Activated CD8-positive, alpha-beta memory T cell treated with anti-CD3 and anti-CD28 coated beads for 24 hours (primary cell): ENCODE results near the gene VCL.

Experiments
- DNase-seq: peaks from one replicate; pipeline ENCODE4 v3.0.0-alpha.2; 2020

VCL gene

DNA sequence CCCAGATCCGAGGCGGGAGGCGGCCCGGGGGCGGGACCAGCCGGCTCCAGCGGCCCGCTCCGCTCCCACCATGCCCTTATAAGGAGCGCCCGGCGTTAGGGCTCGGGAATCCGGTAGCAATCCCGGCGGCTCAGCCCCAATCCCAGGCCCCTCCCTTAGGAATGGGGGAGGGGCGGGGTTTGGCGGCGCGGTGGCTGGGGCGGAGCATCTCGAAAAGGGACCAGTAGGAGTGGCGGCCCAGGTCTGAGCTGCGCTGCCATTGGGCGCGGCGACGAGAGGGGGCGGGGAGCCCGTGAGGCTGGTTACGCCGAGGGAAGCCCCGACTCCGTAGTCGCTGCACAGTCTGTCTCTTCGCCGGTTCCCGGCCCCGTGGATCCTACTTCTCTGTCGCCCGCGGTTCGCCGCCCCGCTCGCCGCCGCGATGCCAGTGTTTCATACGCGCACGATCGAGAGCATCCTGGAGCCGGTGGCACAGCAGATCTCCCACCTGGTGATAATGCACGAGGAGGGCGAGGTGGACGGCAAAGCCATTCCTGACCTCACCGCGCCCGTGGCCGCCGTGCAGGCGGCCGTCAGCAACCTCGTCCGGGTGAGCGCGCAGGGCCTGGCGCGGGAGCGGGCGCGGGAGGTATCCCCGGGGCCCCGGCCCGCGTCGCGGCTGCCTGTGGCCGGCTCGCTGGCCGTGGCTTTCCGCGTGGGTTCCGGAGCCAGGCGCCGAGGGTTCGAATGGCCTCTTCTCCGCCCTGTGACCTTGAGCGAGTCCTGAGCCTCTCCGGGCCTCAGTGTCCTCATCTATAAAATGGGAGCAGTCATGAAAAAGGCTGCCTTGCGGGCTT lies at the start of gene VCL:
VCL (plus strand) TSS at position 330 of the 836 bp plus-strand sequence; CDS start at position 422, 92 bp downstream.
- peak; percentile 97 for DNase-seq

GRCh38 chr10:73948947-73949633 lies 48.8 kb upstream of the VCL start:
- DNase-seq, result no peak

- DNase-seq, result no peak
Measured at GRCh38 chr10:73950155-73950948, 47.6 kb upstream of the VCL start.

GRCh38 chr10:73953665-73954064 lies 44.3 kb upstream of the VCL start:
- DNase-seq, result no peak

DNA sequence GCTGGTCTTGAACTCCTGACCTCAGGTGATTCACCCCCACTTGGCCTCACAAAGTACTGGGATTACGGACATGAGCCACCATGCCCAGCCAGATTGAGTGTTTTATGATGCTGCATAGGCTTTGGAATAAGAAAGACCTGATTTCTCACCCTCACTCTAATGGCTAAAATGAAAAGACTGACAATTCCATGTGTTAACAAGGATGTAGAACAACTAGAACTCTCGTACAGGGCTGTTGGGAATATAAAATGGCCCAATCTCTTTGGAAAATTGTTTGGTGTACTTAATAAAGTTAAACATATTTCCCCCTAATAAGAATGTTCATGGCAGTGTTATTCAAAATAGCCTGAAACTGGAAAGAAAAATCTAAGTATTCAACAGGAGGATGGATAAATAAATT lies 43.2 kb upstream of the VCL start:
- no peak for DNase-seq

DNA sequence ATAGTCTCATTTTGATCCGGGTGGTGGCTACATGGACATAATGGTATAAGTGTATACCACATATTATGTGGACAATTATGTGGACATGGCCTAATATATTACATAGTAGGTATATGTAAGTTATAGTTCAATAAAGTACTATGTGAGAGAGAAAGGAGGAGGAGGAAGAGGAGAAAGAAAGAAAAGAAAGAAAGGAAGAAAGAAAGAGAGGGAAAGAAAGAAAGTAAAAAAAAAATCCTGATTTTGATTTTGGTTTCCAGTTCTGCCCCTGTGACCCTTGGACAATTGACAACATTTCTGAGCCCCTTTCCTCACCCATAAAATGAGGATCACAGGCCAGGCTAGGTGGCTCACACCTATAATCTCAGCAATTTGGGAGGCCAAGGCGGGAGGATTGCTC lies 42.2 kb upstream of the VCL start:
- no peak for DNase-seq

DNA sequence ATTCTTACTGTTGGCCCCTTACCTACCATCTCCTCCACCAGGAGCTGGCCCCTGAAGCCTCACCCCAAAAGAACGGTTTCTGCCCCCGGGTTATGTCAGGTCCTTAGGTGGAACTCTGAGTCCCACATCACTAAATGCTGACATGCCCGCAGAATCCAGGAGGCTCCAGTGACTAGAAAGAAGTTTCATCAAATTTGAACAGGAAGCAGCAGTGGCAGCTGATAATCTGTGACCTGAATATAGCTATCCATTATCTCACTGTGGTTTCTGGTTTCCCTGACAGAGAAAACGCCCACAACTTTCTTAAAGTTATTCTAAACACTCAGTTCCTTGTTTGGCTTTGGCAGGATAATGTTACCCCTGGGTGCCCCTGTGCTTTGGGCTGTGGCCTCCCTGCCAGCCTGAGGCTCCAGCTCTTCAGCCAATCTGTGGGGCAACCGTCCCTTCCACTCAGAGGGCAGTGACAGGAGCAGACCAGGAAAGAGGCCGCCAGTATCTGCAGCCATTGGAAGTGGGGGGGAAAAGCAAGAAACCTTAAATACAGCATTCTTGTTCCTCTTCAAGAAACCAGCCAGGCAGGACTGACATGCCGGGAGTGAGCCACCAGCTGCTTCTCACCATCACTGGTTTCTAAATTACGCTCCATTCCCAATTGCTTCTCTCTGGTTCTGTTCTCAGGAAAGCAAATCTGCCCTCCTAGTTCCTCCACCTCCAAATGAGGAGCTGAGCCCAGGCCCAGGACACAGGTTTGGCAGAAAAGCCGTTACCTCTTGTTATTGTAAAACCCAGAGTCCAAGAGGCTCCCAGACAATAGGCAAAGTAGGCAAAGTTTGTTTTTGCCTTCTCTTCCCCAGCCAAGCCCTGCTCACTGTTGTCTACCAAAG lies 41.2 kb upstream of the VCL start:
- peak; percentile 65 for DNase-seq

GRCh38 chr10:73959484-73960243 lies 38.3 kb upstream of the VCL start:
- DNase-seq, result no peak

DNA sequence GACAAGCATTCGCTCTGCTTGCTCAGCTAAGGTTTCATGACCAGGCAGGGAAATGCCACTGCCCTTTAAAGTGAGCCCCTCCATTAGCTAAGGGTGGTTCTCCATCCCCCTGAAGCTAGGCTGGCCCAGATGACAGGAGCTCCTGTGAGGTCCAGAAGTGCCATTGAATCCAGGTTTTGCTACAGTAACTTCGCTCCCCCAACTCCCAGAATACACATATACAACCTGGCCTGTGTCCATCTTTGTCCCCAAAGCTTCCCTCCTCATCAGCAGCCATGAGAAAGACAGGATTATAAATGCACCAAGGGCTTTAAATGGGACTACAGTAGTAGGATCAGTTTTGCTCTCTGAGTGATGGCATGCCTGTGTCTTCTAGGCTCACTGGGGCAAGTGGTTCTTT lies 35.5 kb upstream of the VCL start:
- DNase-seq, result no peak

DNA sequence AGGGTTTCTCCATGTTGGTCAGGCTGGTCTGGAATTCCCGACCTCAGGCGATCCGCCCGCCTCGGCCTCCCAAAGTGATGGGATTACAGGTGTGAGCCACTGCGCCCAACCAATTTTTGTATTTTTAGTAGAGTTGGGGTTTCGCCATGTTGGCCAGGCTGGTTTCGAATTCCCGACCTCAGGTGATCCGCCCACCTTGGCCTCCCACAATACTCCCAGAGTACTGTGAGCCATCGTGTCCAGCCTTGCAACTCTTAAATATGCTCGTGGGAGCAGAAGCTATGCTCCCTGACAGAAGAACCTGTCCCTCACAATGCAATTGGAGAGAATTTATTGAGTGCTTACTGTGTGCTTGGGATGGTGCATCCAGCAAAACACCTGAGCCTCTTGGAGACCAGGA lies 34.4 kb upstream of the VCL start:
- DNase-seq, result peak; percentile 17

- peak; percentile 28 for DNase-seq
Measured at GRCh38 chr10:73964743-73965142, 33.2 kb upstream of the VCL start.

GRCh38 chr10:73965267-73965889 lies 32.5 kb upstream of the VCL start:
- DNase-seq, result peak; percentile 17

- DNase-seq, result no peak
Measured at GRCh38 chr10:73965890-73966768, 31.8 kb upstream of the VCL start.

DNA sequence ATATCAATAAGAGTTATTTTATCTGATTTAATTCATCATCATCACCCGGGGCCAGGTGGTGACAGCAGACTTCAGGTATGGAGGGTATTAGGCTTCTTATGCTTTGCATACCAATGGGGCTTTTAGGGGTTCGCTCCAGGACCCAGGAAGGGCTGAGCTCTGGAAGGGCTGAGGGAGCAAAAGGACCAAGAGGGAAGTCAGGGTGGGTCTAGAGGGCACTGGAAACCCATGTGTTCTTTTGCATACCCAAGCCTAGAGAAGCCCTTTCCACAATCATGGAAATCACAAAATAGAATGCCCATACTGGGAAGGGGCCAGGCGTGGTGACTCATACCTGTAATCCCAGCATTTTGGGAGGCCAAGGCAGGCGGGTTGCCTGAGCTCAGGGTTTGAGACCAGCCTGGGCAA lies 30.9 kb upstream of the VCL start:
- no peak for DNase-seq

DNA sequence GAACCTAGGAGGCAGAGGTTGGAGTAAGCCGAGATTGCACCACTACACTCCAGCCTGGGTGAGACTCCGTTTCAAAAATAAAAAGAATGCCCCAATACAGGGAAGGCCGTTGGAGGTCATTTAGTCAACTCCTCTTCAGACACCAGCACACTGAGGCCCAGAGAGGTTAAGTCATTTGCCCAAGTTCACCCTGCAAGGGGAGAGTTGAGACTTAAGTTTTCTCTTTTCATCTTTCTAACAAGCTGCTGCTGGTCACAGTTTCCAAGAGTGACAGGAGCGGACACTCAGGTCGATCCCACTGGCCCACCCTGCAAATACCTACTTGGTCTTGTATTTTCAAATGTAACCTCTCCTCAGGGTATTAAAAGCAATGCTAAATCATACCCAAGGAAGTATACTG lies 30.4 kb upstream of the VCL start:
- no peak for DNase-seq

- DNase-seq, result no peak
Measured at GRCh38 chr10:73968098-73968521, 29.8 kb upstream of the VCL start.

- no peak for DNase-seq
Measured at GRCh38 chr10:73969224-73969841, 28.6 kb upstream of the VCL start.

- no peak for DNase-seq
Measured at GRCh38 chr10:73970845-73971244, 27.1 kb upstream of the VCL start.

DNA sequence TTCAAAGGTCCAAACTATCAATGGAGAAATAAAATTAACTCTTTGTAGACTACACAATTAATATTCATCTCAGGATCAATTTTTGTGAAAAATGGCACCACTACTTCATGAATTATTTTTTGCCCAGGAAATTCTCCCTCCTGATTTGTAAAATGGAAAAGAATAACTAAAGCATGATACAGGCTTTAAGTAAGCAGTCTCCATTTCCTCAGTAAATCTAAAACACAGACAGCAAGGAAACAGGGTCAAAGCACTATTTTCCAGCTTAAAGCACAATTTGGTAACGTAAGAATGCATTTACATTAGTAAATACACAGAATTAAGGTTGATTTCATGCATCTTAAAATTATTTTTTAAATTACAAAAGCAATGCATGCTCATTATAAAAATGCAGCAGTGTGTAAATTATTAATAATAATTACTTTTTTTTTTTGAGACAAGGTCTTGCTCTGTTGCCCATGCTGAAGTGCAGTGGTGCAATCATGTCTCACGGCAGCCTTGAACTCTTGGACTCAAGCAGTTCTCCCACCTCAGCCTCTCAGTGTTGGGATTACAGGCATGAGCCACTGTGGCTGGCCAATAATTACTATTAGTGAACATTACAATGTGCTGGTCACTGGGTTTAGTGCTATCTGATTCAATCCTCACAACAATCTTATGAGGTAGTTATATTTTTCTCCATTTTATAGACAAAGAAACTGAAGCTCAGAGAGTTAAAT lies 26.1 kb upstream of the VCL start:
- no peak for DNase-seq
